Choroid plexus epithelial cell (primary cell): Measurements from ENCODE around the gene MYT1.
"Not testable (repeated sequence)": the region's sequence is repeated elsewhere in the genome, so short reads cannot be mapped to it uniquely, and the experiment has no call there.

Experiments used
- DNase-seq: peaks from one replicate; pipeline ENCODE4 v3.0.0-alpha.2; 2010; ENCODE audit warnings: low read depth
- H3K4me3 ChIP-seq: 2 replicates; pipeline ENCODE4 v1.5.1; 2011; ENCODE audit warnings: low read depth, mild to moderate bottlenecking, control low read depth, low read length, moderate library complexity
- TF ChIP-seq, protein P1 (sequence below): conservative IDR thresholded peaks from 2 replicates; pipeline ENCODE4 v1.5.1; 2011; ENCODE audit warnings: low read depth, mild to moderate bottlenecking, control low read depth, inconsistent platforms, low read length, moderate library complexity

Gene MYT1

DNA sequence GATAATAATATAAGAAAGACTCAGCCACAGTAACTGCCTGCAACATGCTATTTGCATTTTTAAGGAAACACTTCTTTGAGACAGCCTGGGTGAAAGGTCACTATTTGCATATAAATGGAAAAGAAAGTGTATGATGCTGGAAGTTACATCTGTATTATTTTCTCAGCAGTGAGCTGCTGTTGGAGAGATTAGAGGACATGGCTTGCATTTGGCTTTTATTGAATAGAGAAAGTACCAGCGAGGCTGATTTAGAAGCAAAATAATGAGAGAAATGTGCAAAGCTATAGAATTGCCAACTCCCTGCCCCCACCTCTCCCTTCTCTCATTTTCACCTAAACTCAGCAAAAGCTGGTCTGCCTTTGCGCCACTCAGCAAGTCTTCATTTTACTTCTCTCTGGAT is 12.7 kb downstream of the MYT1 start:
- no peak overlapping the region for H3K4me3 ChIP-seq
- no peak for DNase-seq
- TF ChIP-seq, protein P1, sequence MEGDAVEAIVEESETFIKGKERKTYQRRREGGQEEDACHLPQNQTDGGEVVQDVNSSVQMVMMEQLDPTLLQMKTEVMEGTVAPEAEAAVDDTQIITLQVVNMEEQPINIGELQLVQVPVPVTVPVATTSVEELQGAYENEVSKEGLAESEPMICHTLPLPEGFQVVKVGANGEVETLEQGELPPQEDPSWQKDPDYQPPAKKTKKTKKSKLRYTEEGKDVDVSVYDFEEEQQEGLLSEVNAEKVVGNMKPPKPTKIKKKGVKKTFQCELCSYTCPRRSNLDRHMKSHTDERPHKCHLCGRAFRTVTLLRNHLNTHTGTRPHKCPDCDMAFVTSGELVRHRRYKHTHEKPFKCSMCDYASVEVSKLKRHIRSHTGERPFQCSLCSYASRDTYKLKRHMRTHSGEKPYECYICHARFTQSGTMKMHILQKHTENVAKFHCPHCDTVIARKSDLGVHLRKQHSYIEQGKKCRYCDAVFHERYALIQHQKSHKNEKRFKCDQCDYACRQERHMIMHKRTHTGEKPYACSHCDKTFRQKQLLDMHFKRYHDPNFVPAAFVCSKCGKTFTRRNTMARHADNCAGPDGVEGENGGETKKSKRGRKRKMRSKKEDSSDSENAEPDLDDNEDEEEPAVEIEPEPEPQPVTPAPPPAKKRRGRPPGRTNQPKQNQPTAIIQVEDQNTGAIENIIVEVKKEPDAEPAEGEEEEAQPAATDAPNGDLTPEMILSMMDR = no peak

DNA sequence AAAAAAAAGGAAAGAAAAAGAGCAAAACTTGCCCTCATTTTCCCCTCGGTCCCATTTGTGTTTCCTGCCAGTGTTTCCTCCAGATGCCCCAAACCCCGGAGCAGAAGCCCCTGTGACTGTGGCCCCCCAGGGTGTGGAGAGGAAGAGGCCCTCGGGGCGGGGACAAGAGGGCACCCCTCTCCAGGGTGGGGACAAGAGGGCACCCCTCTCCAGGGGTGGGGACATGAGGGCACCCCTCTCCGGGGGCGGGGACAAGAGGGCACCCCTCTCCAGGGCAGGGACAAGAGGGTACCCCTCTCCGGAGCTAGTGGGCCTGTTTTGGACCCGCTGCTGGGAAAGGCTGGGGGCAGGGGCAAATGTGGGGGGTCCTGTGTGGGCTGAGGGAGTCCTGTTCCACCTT is 13.1 kb downstream of the MYT1 start:
- H3K4me3 ChIP-seq = no peak overlapping the region
- no peak for DNase-seq
- TF ChIP-seq, protein P1 = no peak

DNA sequence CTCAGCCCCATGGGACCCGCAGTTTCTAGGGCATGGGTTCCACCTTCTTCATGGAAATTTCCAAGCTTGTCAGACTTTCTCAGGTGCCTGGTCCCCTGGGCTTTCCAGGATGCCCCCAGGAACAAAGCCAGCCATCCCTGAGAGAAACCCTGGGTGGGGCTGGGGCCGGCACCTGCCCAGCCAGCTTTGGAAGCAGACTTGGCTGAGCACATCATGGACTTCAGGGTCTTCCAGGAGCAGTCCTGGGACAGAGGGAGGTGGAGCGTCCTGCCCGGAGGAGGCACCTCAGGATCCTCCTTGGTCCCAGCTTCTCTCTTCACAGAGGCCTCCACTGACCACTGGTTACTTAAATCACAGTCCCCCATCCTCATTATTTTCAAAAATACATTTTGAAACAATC is 13.5 kb downstream of the MYT1 start:
- TF ChIP-seq, protein P1 = no peak
- no peak overlapping the region for H3K4me3 ChIP-seq
- DNase-seq = no peak

DNA sequence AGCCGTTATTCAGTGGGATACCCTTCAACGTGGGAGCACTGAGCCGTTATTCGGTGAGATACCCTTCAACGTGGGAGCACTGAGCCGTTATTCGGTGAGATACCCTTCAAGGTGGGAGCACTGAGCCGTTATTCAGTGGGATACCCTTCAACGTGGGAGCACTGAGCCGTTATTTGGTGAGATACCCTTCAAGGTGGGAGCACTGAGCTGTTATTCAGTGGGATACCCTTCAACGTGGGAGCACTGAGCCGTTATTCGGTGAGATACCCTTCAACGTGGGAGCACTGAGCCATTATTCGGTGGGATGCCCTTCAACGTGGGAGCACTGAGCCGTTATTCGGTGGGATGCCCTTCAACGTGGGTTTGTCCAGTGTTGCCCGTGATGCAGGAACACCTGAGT is 14.7 kb downstream of the MYT1 start:
- not testable (repeated sequence) for DNase-seq, H3K4me3 ChIP-seq

DNA sequence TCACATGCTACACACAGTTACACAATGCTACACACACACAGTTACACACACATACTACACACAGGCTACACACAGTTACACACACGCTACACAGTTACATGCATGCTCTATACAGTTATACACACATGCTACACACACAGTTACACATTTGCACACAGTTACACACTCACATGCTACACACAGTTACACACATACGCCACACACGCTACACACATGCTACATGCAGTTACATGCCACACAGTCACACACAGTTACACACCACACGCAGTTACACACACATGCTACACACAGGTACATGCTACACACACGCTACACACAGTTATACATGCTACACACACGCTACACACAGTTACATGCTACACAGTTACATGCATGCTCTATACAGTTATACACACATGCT is 15.6 kb downstream of the MYT1 start:
- no peak for DNase-seq
- H3K4me3 ChIP-seq = no peak overlapping the region
- TF ChIP-seq, protein P1 = no peak

DNA sequence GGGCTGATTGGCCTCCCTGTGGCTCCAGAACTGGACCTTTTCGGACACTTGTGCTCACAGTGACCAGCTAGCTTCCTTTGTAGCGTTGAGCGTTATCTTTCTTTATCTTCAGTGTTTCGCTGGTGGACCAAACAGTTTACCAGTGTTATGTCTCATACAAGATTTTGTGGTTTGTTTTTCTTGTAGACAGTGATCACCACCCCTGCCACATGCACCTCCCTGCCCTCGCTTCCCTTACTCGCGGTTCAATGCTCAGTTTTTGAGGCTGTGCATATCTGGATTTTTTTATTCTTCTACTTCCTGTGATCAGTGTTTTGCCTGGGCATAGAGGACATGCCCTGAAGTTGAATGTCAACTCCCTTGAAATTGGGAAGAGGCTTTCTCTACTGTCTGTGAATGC is 16.4 kb downstream of the MYT1 start:
- DNase-seq = no peak
- TF ChIP-seq, protein P1 = no peak
- H3K4me3 ChIP-seq = no peak overlapping the region

DNA sequence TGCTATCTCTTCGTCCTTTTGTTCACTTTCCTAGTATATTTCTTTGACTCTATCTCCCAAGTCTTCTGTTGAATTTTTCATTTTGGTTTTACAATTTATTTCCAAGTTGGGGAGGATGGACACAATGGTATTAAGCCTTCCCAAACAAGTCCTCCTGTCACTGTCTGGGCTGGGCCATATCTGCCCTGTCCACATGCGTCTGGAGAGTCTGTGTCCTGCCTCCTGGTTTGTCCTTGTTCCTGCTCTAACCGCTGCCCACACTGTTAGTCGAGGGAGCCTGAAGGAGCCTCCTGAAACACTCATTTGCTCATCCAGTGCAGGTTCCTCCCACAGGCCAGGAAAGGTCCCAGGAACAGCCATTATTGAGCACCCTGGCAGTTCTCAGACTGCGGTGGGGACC is 17.1 kb downstream of the MYT1 start:
- TF ChIP-seq, protein P1 = no peak
- no peak for DNase-seq
- no peak overlapping the region for H3K4me3 ChIP-seq
